Activated CD8-positive, alpha-beta memory T cell treated with anti-CD3 and anti-CD28 coated beads for 4 hours (primary cell): ENCODE data around the gene COG7.

Experiments
- DNase-seq, 2 donors: peaks; one replicate each; pipeline ENCODE4 v3.0.0-alpha.2; 2020; ENCODE audit warnings: low read depth in 2 of 2

Gene COG7

GRCh38 chr16:23359092-23359760 lies 93.8 kb downstream of the COG7 start:
- DNase-seq: no peak

DNA sequence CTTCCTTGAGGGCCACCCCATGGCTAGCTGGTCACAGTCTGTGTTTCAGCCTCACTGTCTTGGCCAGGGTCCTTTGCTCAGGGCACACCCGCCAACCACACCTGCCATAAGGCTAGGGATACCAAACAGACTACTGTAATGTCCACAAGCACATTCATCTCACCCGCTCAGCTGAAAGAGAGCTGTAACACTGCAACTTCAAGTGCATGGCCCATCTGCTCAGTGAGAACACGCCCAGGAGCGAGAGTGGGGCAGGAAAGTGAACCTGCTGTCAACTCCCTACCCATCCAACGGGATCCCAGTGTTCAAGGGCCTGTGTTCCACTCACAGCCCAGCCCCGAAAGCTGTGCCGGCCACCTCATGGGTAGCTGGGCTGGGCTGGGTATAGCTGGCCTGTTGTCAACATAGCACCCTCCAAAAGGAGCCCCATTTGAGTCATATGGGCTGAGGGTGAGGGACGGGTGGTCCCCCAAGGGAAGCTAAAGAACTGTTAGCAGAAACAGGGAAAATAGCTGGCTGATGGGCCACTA lies 95.2 kb downstream of the COG7 start:
- DNase-seq: no peak

DNA sequence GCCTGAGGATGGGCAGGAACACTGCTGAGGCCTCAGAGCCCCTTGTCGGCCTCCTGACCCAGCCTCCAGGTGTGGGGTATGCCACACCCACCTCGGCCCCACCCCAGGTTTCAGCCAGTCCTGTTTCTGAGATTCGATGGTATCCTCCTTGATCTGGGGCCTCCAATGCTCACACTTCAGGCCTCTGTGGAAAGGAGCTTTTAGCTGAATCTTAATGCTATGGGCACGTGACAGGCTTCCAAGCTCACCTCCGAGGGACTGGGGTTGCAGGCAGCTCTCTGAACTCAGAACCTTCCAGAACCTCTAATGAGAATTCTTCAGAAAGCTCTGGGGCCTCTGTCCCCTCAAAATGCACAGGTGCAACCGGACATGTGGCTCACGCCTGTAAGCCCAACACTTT lies 96.0 kb downstream of the COG7 start:
- DNase-seq: no peak

DNA sequence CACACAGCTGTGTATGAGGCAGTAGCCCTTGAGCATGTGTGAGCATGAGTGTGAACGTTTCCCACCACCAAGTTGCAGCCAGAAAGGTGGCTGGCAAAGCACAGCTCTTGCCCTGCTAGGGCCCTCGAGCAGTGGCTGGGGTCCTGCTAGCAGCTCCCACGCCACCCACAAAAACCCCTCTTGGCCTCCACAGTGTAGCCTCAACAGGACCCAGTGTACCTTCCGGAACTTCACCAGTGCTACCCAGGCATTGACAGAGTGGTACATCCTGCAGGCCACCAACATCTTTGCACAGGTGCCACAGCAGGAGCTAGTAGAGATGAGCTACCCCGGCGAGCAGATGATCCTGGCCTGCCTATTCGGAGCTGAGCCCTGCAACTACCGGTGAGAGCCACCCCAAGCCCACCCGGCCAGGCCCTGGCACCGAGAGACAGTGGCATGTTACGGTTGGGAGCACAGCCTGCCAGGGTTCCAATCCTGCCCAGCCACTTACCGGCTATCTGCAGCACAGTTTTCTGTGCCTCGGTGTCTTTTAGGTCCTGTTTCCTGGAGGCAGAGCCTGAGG lies 97.8 kb downstream of the COG7 start:
- no peak for DNase-seq

DNA sequence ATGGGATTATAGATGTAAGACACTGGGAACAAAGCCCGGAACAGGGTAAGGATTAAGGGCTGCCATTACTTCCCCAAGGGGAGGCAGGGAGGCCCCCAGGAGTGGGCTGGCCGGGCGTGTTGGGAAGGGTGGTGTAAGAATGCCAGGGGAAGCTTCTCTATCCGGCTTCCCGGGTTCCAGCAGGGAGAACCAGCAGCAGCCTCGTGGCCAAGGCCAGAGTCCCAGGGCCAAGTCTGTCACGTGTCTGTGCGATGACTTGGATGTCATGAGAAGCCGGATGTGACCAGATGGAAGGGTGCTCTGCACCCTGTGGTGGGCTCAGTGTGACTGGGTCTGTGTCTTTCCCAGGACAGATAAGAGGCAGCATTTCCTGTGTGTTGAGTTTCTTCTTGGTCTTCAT lies 98.7 kb downstream of the COG7 start:
- DNase-seq: no peak

- no peak for DNase-seq
Observed at GRCh38 chr16:23353440-23353839, 99.5 kb downstream of the COG7 start.

DNA sequence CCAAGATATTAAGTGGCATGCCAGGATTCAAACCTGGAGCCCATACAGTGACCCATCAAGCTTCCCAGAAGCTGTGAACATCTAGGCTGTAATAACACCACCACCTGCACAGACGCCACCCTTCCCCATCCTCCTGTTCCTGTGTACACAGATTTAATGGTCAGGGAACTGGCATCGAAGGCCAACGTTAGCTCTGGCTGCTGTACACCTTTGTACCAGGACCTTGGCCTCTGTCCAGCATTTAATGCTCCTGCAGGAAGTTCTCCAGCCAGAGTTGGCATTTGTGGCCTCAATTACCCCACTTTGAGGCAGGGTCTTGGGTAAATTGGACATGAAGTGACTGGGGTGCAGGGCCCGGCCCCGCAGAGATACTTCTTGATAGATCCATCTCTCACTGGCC lies 101.6 kb downstream of the COG7 start:
- DNase-seq: no peak

- DNase-seq: no peak
Observed at GRCh38 chr16:23348579-23349469, 104.2 kb downstream of the COG7 start.

- DNase-seq: no peak
Observed at GRCh38 chr16:23345237-23345636, 107.8 kb downstream of the COG7 start.

DNA sequence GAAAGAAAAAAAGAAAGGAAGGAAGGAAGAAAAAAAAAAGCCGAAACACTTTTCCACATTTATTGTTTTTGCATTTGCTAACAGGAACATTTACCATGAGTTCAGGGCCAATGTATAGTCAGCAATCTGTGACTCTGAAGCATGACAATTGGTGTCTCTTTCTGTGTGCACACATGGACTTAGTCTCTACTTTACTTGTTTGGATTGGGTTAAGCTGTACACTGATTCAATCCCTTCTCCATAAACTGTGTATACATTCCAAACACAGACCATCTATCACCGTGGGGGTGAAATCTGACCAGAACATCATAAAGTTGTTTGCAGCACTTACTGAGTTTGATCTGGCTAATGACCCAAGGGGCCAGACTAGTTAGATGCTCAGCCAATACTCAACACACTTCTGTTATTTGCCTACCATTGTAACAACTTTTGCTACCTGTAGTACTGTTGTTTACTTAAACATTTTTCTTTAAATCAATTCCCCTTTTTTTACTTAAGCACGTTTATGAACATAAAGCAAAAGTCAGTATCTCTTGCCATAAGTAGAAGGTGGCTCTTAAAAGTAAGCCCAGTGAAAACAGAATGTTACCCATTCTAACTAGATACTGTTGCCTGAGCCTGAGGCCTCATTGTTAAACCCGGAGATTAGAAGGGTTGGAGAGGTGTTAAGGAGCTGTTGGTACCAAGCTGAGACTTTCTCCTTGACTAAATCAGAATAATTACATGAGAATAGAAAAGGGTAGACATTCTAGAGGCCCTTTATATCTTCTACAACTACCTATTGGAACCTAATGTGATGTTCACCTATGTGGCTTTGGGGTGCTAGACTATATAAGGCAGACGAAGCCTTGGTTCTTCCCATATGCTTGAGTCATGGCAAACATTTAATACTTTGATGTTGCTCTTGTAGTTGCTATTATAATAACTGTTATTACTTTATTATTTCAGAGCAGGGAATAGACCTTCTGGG lies 109.1 kb downstream of the COG7 start:
- no peak for DNase-seq

DNA sequence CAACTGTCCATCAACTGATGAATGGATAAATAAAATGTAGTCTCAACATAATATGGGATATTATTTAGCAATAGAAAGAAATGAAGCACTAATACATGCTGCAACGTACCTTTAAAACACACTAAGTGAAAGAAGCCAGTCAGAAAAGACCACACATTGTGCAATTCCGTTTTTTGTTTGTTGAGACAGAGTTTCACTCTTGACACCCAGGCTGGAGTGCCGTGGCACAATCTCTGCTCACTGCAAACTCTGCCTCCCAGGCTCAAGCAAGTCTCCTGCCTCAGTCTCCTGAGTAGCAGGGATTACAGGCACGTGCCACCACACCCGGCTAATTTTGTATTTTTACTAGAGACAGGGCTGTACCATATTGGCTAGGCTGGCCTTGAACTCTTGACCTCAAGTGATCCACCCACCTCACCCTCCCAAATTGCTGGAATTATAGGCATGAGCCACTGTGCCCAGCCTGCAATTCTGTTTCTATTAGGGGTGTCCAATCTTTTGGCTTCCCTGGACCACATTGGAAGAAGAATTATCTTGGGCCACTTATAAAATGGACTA lies 110.8 kb downstream of the COG7 start:
- DNase-seq: no peak

GRCh38 chr16:23339787-23340186 lies 113.2 kb downstream of the COG7 start:
- no peak for DNase-seq
